Measurements from ENCODE around the gene UFSP2.
A peak's percentile ranks its signal among the peaks of the same experiment; 100 is the strongest.
"Not testable (repeated sequence)": the region's sequence is repeated elsewhere in the genome, so short reads cannot be mapped to it uniquely, and the experiment has no call there.

Gene UFSP2

GRCh38 chr4:185371702-185372101 is 54.1 kb downstream of the UFSP2 start:
- DNase-seq (ENCODE audit: low read depth, low spot score): no peak
- no peak overlapping the region for H3K4me3 ChIP-seq (ENCODE audit: low read depth, low read length)
- in situ Hi-C loops (cut with HindIII; ENCODE audit: low sequenced_read_pairs): no loop called here
- TF ChIP-seq CTCF (IDR thresholded peaks at IDR 0.05; ENCODE audit: low read depth, low read length): no peak

GRCh38 chr4:185370268-185370949 is 55.4 kb downstream of the UFSP2 start:
- H3K4me3 ChIP-seq (ENCODE audit: low read depth, low read length): no peak overlapping the region
- DNase-seq (ENCODE audit: low read depth, low spot score): no peak
- no peak for TF ChIP-seq CTCF (IDR thresholded peaks at IDR 0.05; ENCODE audit: low read depth, low read length)
- in situ Hi-C loops (cut with HindIII; ENCODE audit: low sequenced_read_pairs): no loop called here

GRCh38 chr4:185369731-185370130 is 56.0 kb downstream of the UFSP2 start:
- no peak overlapping the region for H3K4me3 ChIP-seq (ENCODE audit: low read depth, low read length)
- in situ Hi-C loops (cut with HindIII; ENCODE audit: low sequenced_read_pairs): no loop called here
- no peak for TF ChIP-seq CTCF (IDR thresholded peaks at IDR 0.05; ENCODE audit: low read depth, low read length)
- DNase-seq (ENCODE audit: low read depth, low spot score): no peak

- in situ Hi-C loops (cut with HindIII; ENCODE audit: low sequenced_read_pairs): no loop called here
- DNase-seq (ENCODE audit: low read depth, low spot score): no peak
- H3K4me3 ChIP-seq (ENCODE audit: low read depth, low read length): no peak overlapping the region
- no peak for TF ChIP-seq CTCF (IDR thresholded peaks at IDR 0.05; ENCODE audit: low read depth, low read length)
Measured at GRCh38 chr4:185364886-185365285, 60.9 kb downstream of the UFSP2 start.

GRCh38 chr4:185363251-185363650 is 62.5 kb downstream of the UFSP2 start:
- in situ Hi-C loops (cut with HindIII; ENCODE audit: low sequenced_read_pairs): no loop called here
- DNase-seq (ENCODE audit: low read depth, low spot score): no peak
- no peak overlapping the region for H3K4me3 ChIP-seq (ENCODE audit: low read depth, low read length)
- TF ChIP-seq CTCF (IDR thresholded peaks at IDR 0.05; ENCODE audit: low read depth, low read length): no peak

- peak; percentile 27 for DNase-seq (ENCODE audit: low read depth, low spot score)
- H3K4me3 ChIP-seq (ENCODE audit: low read depth, low read length); in situ Hi-C loops (cut with HindIII; ENCODE audit: low sequenced_read_pairs): not testable (repeated sequence)
Measured at GRCh38 chr4:185362570-185362969, 63.2 kb downstream of the UFSP2 start.

- no peak overlapping the region for H3K4me3 ChIP-seq (ENCODE audit: low read depth, low read length)
- in situ Hi-C loops (cut with HindIII; ENCODE audit: low sequenced_read_pairs): no loop called here
- no peak for TF ChIP-seq CTCF (IDR thresholded peaks at IDR 0.05; ENCODE audit: low read depth, low read length)
- DNase-seq (ENCODE audit: low read depth, low spot score): no peak
Measured at GRCh38 chr4:185361872-185362271, 63.9 kb downstream of the UFSP2 start.

Measured in astrocyte of the spinal cord (primary cell).